Mesothelial cell of epicardium (in vitro differentiated cells): ENCODE measurements around the gene PARD3B. TPM values are rescaled to one million over a fixed set of nuclear protein-coding genes. Genes with fewer than 3 reads are reported as not detected.
A peak's percentile ranks its signal among the peaks of the same experiment; 100 is the strongest.

ENCODE experiments used
- DNase-seq, 2 experiments: peaks; one replicate each; pipeline ENCODE4 v3.0.0; 2021; ENCODE audit warnings: low spot score in 2 of 2; ENCODE audit not compliant: unreplicated experiment in 2 of 2
- H3K27ac Mint-ChIP-seq: 2 replicates; pipeline ENCODE4 v1.8.0; 2021; ENCODE audit warnings: mixed read lengths
- H3K27me3 Mint-ChIP-seq: 2 replicates; pipeline ENCODE4 v1.8.0; 2021; ENCODE audit warnings: low read depth, mixed read lengths
- H3K36me3 Mint-ChIP-seq: 2 replicates; pipeline ENCODE4 v1.8.0; 2021; ENCODE audit warnings: mixed read lengths
- H3K4me1 Mint-ChIP-seq: 2 replicates; pipeline ENCODE4 v1.8.0; 2021; ENCODE audit warnings: mixed read lengths
- H3K4me3 Mint-ChIP-seq: 2 replicates; pipeline ENCODE4 v1.8.0; 2021; ENCODE audit warnings: mild to moderate bottlenecking, moderate library complexity, mixed read lengths
- H3K9me3 Mint-ChIP-seq: 2 replicates; pipeline ENCODE4 v1.8.0; 2021; ENCODE audit warnings: mixed read lengths
- CTCF ChIP-seq: fragments of 200-600 bp; sonication (generic); IDR thresholded peaks from one replicate; pipeline ENCODE4 v1.5.0; 2021; ENCODE audit warnings: antibody characterized with exemption; ENCODE audit not compliant: unreplicated experiment
- total RNA-seq: library from RNA; stranded (reverse); gene quantifications from 3 replicates; pipeline ENCODE4 v1.2.1, GENCODE V29; 2021

The PARD3B gene
- total RNA-seq, 1 donor from 2014 or later = 23.4 TPM

- DNase-seq = no peak
- Mint-ChIP-seq H3K27ac (no peak overlapping the region), H3K27me3 (no peaks in the 10 kb centered on the region), H3K36me3 (peaks cover 4% of the 10 kb centered on the region), H3K9me3 (peaks cover 6% of the 10 kb centered on the region), H3K4me1 (peaks cover 12% of the 10 kb centered on the region), H3K4me3 (no peak overlapping the region)
- no peak for TF ChIP-seq CTCF
These were observed 953.7 kb downstream of the PARD3B start for GRCh38 chr2:205499006-205499405.

GRCh38 chr2:205500065-205500464, 954.8 kb downstream of the PARD3B start:
- H3K36me3 Mint-ChIP-seq = peaks cover 4% of the 10 kb centered on the region
- no peaks in the 10 kb centered on the region for H3K27me3 Mint-ChIP-seq
- H3K27ac Mint-ChIP-seq = no peak overlapping the region
- no peak for TF ChIP-seq CTCF
- H3K4me1 Mint-ChIP-seq = peaks cover 6% of the 10 kb centered on the region
- DNase-seq = no peak
- H3K4me3 Mint-ChIP-seq = no peak overlapping the region
- peaks cover 6% of the 10 kb centered on the region for H3K9me3 Mint-ChIP-seq

- Mint-ChIP-seq H3K4me3 (no peak overlapping the region), H3K36me3 (peaks cover 4% of the 10 kb centered on the region), H3K4me1 (peaks cover 6% of the 10 kb centered on the region), H3K27me3 (no peaks in the 10 kb centered on the region), H3K9me3 (peaks cover 6% of the 10 kb centered on the region), H3K27ac (no peak overlapping the region)
- DNase-seq = no peak
- TF ChIP-seq CTCF = no peak
These were observed 955.7 kb downstream of the PARD3B start for GRCh38 chr2:205500951-205501350.

- Mint-ChIP-seq H3K36me3 (peaks cover 6% of the 10 kb centered on the region), H3K27me3 (no peaks in the 10 kb centered on the region), H3K27ac (no peak overlapping the region), H3K4me1 (no peaks in the 10 kb centered on the region), H3K4me3 (no peak overlapping the region), H3K9me3 (peaks cover 10% of the 10 kb centered on the region)
- no peak for TF ChIP-seq CTCF
- DNase-seq = no peak
These were observed 956.6 kb downstream of the PARD3B start for GRCh38 chr2:205501826-205502225.

GRCh38 chr2:205505371-205505770, 960.1 kb downstream of the PARD3B start:
- Mint-ChIP-seq H3K36me3 (peaks cover 6% of the 10 kb centered on the region), H3K4me3 (no peak overlapping the region), H3K9me3 (peaks cover 16% of the 10 kb centered on the region), H3K27me3 (no peaks in the 10 kb centered on the region), H3K4me1 (peaks cover 2% of the 10 kb centered on the region), H3K27ac (no peak overlapping the region)
- no peak for DNase-seq
- no peak for TF ChIP-seq CTCF

- Mint-ChIP-seq H3K4me3 (no peak overlapping the region), H3K4me1 (peaks cover 16% of the 10 kb centered on the region), H3K36me3 (peaks cover 2% of the 10 kb centered on the region), H3K27me3 (no peaks in the 10 kb centered on the region), H3K9me3 (peaks cover 10% of the 10 kb centered on the region), H3K27ac (peak overlapping the region; percentile 11)
- no peak for TF ChIP-seq CTCF
- DNase-seq = no peak
These were observed 964.4 kb downstream of the PARD3B start for GRCh38 chr2:205509655-205510054.
